Anterior cingulate cortex (tissue), 58 donors: ENCODE data around the gene SBF2.
A peak's percentile ranks its signal among the peaks of the same experiment; 100 is the strongest.

ENCODE experiments used
- DNase-seq, 58 donors: peaks; one replicate each; lab custom pipeline; 2025; lab: John Stamatoyannopoulos, UW

SBF2 gene

GRCh38 chr11:9796266-9796665, 497.8 kb downstream of the SBF2 start:
- DNase-seq, result no peak

GRCh38 chr11:9790703-9791102, 503.3 kb downstream of the SBF2 start:
- no peak for DNase-seq

GRCh38 chr11:9789910-9790309, 504.1 kb downstream of the SBF2 start:
- no peak for DNase-seq

- peak in 1 of 58 donors; percentile 2 for DNase-seq
Measured at GRCh38 chr11:9787981-9788521, 506.0 kb downstream of the SBF2 start.

GRCh38 chr11:9787260-9787659, 506.8 kb downstream of the SBF2 start:
- DNase-seq, result no peak

GRCh38 chr11:9784602-9785315, 509.3 kb downstream of the SBF2 start:
- DNase-seq, result no peak

GRCh38 chr11:9783986-9784385, 510.0 kb downstream of the SBF2 start:
- no peak for DNase-seq

- no peak for DNase-seq
Measured at GRCh38 chr11:9780929-9781328, 513.1 kb downstream of the SBF2 start.

GRCh38 chr11:9777525-9777924, 516.5 kb downstream of the SBF2 start:
- DNase-seq, result no peak

GRCh38 chr11:9777066-9777465, 517.0 kb downstream of the SBF2 start:
- no peak for DNase-seq

- DNase-seq, result no peak
Measured at GRCh38 chr11:9776203-9776602, 517.8 kb downstream of the SBF2 start.

GRCh38 chr11:9775398-9775779, 518.6 kb downstream of the SBF2 start:
- DNase-seq, result no peak

GRCh38 chr11:9774591-9775397, 519.2 kb downstream of the SBF2 start:
- DNase-seq, result no peak

- no peak for DNase-seq
Measured at GRCh38 chr11:9774109-9774508, 519.9 kb downstream of the SBF2 start.

- DNase-seq, result no peak
Measured at GRCh38 chr11:9773524-9773923, 520.5 kb downstream of the SBF2 start.

- DNase-seq, result no peak
Measured at GRCh38 chr11:9772218-9772617, 521.8 kb downstream of the SBF2 start.

GRCh38 chr11:9771071-9771511, 522.9 kb downstream of the SBF2 start:
- DNase-seq, result no peak

- no peak for DNase-seq
Measured at GRCh38 chr11:9769621-9770020, 524.4 kb downstream of the SBF2 start.

- no peak for DNase-seq
Measured at GRCh38 chr11:9765320-9766101, 528.5 kb downstream of the SBF2 start.

GRCh38 chr11:9763301-9763700, 530.7 kb downstream of the SBF2 start:
- DNase-seq, result no peak

GRCh38 chr11:9762531-9762930, 531.5 kb downstream of the SBF2 start:
- no peak for DNase-seq
